ENCODE results near the gene NDUFV2.
"Not testable (repeated sequence)": the region's sequence is repeated elsewhere in the genome, so short reads cannot be mapped to it uniquely, and the experiment has no call there.

The NDUFV2 gene

DNA sequence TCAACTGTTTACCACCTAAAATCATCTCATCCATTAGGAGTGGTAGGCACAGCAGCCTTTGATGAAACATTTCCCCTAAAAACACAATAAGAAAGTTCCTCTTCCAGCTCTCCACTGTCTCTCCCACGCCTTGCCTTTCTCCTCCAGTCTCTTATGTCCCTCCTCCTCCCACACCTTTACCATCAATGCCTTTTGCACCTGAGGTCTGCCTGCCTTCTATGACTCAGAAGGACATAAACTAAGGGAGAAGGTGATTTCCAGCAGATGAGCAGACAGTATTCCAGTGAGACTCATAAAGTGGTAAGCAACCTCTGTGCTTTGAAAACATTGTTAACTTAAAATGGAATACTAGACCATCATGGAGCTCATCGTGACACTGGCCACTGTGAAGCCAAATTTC, 34.2 kb upstream of the NDUFV2 start:
- Histone ChIP-seq H3K36me3 (ENCODE audit: control insufficient read depth in 2 of 2, insufficient read depth in 2 of 2, low read length in 2 of 2) (no peaks in the 10 kb centered on the region), H3K4me3 (ENCODE audit: low read length in 2 of 2) (no peak overlapping the region), H3K27ac (ENCODE audit: low read length) (no peak overlapping the region), H3K27me3 (ENCODE audit: control insufficient read depth in 1 of 2, insufficient read depth in 2 of 2, low read length in 2 of 2) (no peaks in the 10 kb centered on the region), H3K9ac (ENCODE audit: low read length in 2 of 2) (no peak overlapping the region), H3K9me3 (ENCODE audit: control insufficient read depth in 2 of 2, low read length in 2 of 2) (no peaks in the 10 kb centered on the region), H3K4me1 (ENCODE audit: control insufficient read depth, insufficient read depth, low read length) (peaks cover 4% of the 10 kb centered on the region)

DNA sequence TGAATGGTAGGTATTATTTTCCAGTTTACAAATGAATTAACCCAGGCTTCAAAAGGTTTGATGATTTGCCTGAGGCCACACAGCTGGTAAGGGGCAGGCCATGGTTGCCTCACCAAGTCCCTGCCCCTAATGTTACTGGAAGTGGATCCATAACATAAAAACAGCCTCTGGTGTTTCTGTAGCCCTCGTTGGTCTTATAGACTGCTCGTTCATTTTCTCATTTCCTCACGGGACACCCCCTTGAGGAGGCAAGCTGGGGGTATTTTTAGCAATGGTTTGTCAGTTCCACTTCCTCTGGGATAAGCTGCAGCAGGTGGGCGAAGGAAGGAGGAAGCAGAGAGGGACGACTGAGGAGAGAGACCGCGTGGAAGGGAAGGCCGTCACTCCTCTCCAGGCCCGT, 32.9 kb upstream of the NDUFV2 start:
- H3K27ac ChIP-seq (ENCODE audit: low read length), result no peak overlapping the region
- no peak overlapping the region for H3K4me3 ChIP-seq (ENCODE audit: low read length in 2 of 2)
- H3K27me3 ChIP-seq (ENCODE audit: control insufficient read depth in 1 of 2, insufficient read depth in 2 of 2, low read length in 2 of 2), result no peaks in the 10 kb centered on the region
- peaks cover 4% of the 10 kb centered on the region for H3K4me1 ChIP-seq (ENCODE audit: control insufficient read depth, insufficient read depth, low read length)
- H3K9ac ChIP-seq (ENCODE audit: low read length in 2 of 2), result peak overlapping the region; percentile 15 to 21
- H3K9me3 ChIP-seq (ENCODE audit: control insufficient read depth in 2 of 2, low read length in 2 of 2), result no peaks in the 10 kb centered on the region
- H3K36me3 ChIP-seq (ENCODE audit: control insufficient read depth in 2 of 2, insufficient read depth in 2 of 2, low read length in 2 of 2), result no peaks in the 10 kb centered on the region

DNA sequence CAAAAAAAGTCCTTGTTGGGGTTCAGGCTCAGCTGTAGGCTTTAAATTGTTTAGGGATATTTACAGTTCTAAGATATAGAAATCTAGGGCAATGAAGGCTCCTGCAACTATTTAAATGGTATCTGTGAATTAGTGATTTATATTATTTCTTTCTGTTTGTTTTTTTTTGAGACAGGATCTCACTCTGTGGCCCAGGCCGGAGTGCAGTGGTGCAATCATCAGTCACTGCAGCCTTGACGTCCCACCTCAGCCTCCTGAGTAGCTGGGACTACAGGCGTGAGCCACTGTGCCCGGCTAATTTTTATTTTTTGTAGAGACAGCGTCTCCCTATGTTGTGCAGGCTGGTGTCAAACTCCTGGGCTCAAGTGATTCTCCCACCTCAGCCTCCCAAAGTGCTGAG, 32.3 kb upstream of the NDUFV2 start:
- Histone ChIP-seq H3K36me3 (ENCODE audit: control insufficient read depth in 2 of 2, insufficient read depth in 2 of 2, low read length in 2 of 2) (no peaks in the 10 kb centered on the region), H3K27ac (ENCODE audit: low read length) (no peak overlapping the region)

DNA sequence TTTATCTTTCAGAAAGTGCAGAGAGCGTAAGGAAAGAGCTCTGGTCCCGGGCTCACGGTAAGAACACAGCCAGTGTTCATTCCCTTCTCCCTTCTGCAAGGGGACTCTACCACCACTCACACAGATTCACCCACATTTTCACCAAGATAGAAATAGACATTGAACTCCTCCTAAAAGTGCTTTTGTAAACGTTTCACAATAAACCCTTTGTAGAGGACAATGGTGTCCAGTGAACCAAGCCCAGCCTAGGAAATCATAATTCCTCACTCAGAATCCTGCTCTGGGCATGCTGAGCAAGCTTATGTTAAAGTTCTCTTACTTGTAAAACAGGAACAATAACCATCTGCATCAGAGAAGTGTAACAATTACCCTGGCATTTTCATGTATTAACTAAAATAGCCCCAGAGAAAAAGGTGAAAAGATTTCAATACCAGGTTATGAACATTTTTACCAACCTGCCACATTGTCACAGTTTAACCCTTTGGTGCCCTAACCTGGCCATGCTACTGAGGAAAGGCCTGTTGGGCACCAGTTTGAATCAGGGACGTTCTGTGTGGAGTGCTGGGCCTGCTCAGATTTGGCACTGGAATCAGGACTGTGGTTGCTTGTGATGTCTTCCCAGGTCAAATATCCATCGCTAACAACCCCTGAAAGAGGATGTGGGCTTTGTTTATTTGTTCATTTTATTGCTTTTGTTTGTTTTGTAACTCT, 22.5 kb upstream of the NDUFV2 start:
- H3K9ac ChIP-seq (ENCODE audit: low read length in 2 of 2), result no peak overlapping the region
- H3K4me1 ChIP-seq (ENCODE audit: control insufficient read depth, insufficient read depth, low read length), result no peaks in the 10 kb centered on the region
- H3K9me3 ChIP-seq (ENCODE audit: control insufficient read depth in 2 of 2, low read length in 2 of 2), result no peaks in the 10 kb centered on the region
- no peaks in the 10 kb centered on the region for H3K36me3 ChIP-seq (ENCODE audit: control insufficient read depth in 2 of 2, insufficient read depth in 2 of 2, low read length in 2 of 2)
- no peaks in the 10 kb centered on the region for H3K27me3 ChIP-seq (ENCODE audit: control insufficient read depth in 1 of 2, insufficient read depth in 2 of 2, low read length in 2 of 2)
- no peak overlapping the region for H3K4me3 ChIP-seq (ENCODE audit: low read length in 2 of 2)
- no peak overlapping the region for H3K27ac ChIP-seq (ENCODE audit: low read length)

More for the DNA sequence above, 32.3 kb upstream of the NDUFV2 start:
- no peak overlapping the region for H3K4me3 ChIP-seq (ENCODE audit: low read length in 2 of 2)
- no peaks in the 10 kb centered on the region for H3K27me3 ChIP-seq (ENCODE audit: control insufficient read depth in 1 of 2, insufficient read depth in 2 of 2, low read length in 2 of 2)
- no peaks in the 10 kb centered on the region for H3K9me3 ChIP-seq (ENCODE audit: control insufficient read depth in 2 of 2, low read length in 2 of 2)
- H3K9ac ChIP-seq (ENCODE audit: low read length in 2 of 2), result peak overlapping the region in 1 of 2 donors; percentile 21
- H3K4me1 ChIP-seq (ENCODE audit: control insufficient read depth, insufficient read depth, low read length), result peaks cover 4% of the 10 kb centered on the region

DNA sequence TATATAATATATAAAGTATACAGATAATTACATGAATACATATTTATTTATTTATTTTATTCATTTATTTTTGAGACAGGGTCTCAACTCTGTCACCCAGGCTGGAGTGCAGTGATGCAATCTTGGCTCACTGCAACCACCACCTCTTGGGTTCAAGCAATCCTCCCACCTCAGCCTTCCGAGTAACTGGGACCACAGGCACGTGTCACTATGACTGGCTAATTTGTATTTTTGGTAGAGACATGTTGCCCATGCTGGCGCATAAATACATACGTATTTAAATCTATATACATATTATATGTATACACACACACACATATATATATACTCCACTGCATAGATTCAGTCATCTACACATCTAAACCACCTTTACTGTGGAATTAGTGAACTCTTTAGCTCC, 20.6 kb upstream of the NDUFV2 start:
- H3K4me3 ChIP-seq (ENCODE audit: low read length in 2 of 2), result no peak overlapping the region
- H3K36me3 ChIP-seq (ENCODE audit: control insufficient read depth in 2 of 2, insufficient read depth in 2 of 2, low read length in 2 of 2), result no peaks in the 10 kb centered on the region
- H3K9me3 ChIP-seq (ENCODE audit: control insufficient read depth in 2 of 2, low read length in 2 of 2), result no peaks in the 10 kb centered on the region
- H3K9ac ChIP-seq (ENCODE audit: low read length in 2 of 2), result no peak overlapping the region
- H3K27me3 ChIP-seq (ENCODE audit: control insufficient read depth in 1 of 2, insufficient read depth in 2 of 2, low read length in 2 of 2), result no peaks in the 10 kb centered on the region
- no peaks in the 10 kb centered on the region for H3K4me1 ChIP-seq (ENCODE audit: control insufficient read depth, insufficient read depth, low read length)
- H3K27ac ChIP-seq (ENCODE audit: low read length), result no peak overlapping the region

DNA sequence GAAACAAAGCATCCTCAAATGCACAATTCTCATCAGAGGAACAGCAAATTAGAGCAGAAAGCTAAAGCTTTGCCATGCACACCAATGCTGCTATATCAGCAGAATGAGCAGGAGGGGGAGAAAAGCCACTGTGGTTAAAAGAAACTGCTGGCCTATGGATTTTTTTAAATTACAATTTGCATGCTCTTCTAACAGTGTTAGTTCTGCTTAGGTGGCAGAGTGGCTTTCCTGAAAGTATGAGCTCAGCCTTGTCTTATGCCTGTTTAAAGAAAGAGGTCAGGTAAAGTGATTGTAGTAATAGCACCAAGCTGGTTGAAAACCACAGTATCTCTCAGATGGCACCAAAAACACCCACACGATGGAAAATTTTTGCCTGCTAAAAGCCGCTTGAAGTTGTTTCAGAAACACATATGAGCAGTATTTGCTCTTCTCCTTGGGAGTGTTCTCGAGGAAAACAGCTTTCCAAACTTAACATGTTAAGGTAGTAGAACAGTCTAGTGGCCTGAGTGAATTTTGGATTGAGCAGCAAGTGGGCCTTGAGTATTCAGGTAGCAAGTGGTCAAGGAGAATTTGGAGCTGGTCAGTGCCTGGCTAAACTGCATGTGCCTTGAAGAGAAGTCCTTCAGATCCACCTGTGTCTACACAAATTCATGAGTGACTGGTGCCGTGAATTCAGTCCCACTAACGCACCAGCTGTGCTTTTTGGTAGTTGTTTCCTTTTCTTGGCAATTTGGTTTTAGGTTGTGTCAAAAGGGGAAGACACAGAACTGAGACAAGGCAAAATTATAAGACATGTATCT, 19.6 kb upstream of the NDUFV2 start:
- Histone ChIP-seq H3K27ac (ENCODE audit: low read length) (no peak overlapping the region), H3K4me1 (ENCODE audit: control insufficient read depth, insufficient read depth, low read length) (no peaks in the 10 kb centered on the region), H3K9me3 (ENCODE audit: control insufficient read depth in 2 of 2, low read length in 2 of 2) (no peaks in the 10 kb centered on the region), H3K4me3 (ENCODE audit: low read length in 2 of 2) (no peak overlapping the region), H3K27me3 (ENCODE audit: control insufficient read depth in 1 of 2, insufficient read depth in 2 of 2, low read length in 2 of 2) (no peaks in the 10 kb centered on the region), H3K36me3 (ENCODE audit: control insufficient read depth in 2 of 2, insufficient read depth in 2 of 2, low read length in 2 of 2) (no peaks in the 10 kb centered on the region), H3K9ac (ENCODE audit: low read length in 2 of 2) (no peak overlapping the region)

DNA sequence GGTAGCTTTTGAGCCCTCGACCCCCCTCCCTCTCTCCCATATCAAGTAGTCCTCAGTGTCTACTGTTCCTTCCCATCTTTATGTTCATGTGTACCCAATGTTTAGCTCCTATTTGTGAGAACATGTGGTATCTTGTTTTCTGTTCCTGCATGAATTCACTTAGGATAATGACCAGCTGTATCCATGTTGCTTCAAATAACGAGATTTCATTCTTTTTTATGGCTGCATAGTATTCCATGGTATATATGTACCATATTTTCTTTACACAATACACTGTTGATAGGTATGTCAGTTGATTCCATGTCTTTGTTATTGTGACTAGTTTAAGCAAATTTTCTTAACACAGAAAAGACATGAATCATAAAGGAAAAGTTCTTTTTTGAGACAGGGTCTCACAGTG, 16.5 kb upstream of the NDUFV2 start:
- H3K4me1 ChIP-seq (ENCODE audit: control insufficient read depth, insufficient read depth, low read length), result no peaks in the 10 kb centered on the region
- no peaks in the 10 kb centered on the region for H3K27me3 ChIP-seq (ENCODE audit: control insufficient read depth in 1 of 2, insufficient read depth in 2 of 2, low read length in 2 of 2)
- H3K4me3 ChIP-seq (ENCODE audit: low read length in 2 of 2), result no peak overlapping the region
- H3K36me3 ChIP-seq (ENCODE audit: control insufficient read depth in 2 of 2, insufficient read depth in 2 of 2, low read length in 2 of 2), result no peaks in the 10 kb centered on the region
- H3K9me3 ChIP-seq (ENCODE audit: control insufficient read depth in 2 of 2, low read length in 2 of 2), result no peaks in the 10 kb centered on the region
- H3K9ac ChIP-seq (ENCODE audit: low read length in 2 of 2), result no peak overlapping the region
- H3K27ac ChIP-seq (ENCODE audit: low read length), result no peak overlapping the region

DNA sequence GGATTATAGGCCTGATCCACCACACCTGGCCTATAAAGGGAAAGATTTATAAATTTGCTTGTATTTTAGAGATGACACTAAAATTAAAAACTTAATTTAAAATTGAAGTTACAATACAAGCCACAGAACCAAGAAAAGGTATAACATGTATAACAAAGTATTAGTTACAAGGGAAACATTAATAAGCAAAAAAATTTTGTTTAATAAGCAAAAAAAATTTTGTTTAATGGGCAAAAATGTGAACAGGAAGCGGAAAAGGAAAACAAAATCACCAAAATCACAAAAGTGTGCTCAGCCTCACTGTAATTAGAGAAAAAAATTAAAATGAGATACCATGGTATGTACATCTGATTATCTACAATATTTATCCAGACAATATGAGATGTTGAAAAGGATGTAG, 15.9 kb upstream of the NDUFV2 start:
- Histone ChIP-seq H3K9ac (ENCODE audit: low read length in 2 of 2) (no peak overlapping the region), H3K4me3 (ENCODE audit: low read length in 2 of 2) (no peak overlapping the region), H3K36me3 (ENCODE audit: control insufficient read depth in 2 of 2, insufficient read depth in 2 of 2, low read length in 2 of 2) (no peaks in the 10 kb centered on the region), H3K4me1 (ENCODE audit: control insufficient read depth, insufficient read depth, low read length) (no peaks in the 10 kb centered on the region), H3K9me3 (ENCODE audit: control insufficient read depth in 2 of 2, low read length in 2 of 2) (no peaks in the 10 kb centered on the region), H3K27me3 (ENCODE audit: control insufficient read depth in 1 of 2, insufficient read depth in 2 of 2, low read length in 2 of 2) (no peaks in the 10 kb centered on the region), H3K27ac (ENCODE audit: low read length) (no peak overlapping the region)

DNA sequence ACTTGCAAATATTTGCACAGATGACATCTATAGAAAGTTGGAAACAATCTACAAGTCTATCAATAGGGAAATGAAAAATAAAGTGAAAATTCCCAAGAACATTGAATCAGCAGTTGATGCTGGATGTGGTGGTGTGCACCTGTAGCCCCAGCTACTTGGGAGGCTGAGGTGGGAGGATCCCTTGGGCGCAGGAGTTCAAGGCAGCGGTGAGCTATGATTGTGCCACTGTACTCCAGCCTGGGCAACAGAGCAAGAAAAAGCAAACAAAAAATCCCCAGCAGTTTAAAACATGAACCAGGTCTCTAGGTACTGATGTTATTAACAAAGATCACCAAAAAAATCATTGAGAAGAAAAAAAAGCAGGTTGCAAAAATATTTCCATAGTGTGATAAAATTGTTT, 15.4 kb upstream of the NDUFV2 start:
- Histone ChIP-seq H3K27ac (ENCODE audit: low read length) (no peak overlapping the region), H3K9ac (ENCODE audit: low read length in 2 of 2) (no peak overlapping the region), H3K9me3 (ENCODE audit: control insufficient read depth in 2 of 2, low read length in 2 of 2) (no peaks in the 10 kb centered on the region), H3K27me3 (ENCODE audit: control insufficient read depth in 1 of 2, insufficient read depth in 2 of 2, low read length in 2 of 2) (no peaks in the 10 kb centered on the region), H3K4me1 (ENCODE audit: control insufficient read depth, insufficient read depth, low read length) (no peaks in the 10 kb centered on the region), H3K4me3 (ENCODE audit: low read length in 2 of 2) (no peak overlapping the region), H3K36me3 (ENCODE audit: control insufficient read depth in 2 of 2, insufficient read depth in 2 of 2, low read length in 2 of 2) (no peaks in the 10 kb centered on the region)

DNA sequence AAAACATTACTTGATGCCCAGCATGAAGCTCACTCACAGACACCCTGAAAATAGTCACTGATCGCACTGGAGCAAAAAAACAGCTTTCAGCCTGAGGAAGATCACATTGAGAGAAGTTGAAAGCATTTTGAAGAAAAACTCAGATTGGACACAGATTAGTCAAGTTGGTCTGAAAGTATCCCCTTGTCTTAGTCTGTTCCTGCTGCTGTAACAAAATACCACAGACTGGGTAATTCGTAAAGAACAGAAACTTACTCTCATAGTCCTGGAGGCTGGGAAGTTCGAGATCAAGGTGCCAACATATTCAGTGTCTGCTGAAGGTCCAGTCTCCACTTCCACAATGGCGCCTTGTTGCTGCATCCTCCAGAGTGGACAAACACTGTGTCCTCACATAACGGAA, 14.2 kb upstream of the NDUFV2 start:
- Histone ChIP-seq H3K9me3 (ENCODE audit: control insufficient read depth in 2 of 2, low read length in 2 of 2) (no peaks in the 10 kb centered on the region), H3K27ac (ENCODE audit: low read length) (no peak overlapping the region), H3K9ac (ENCODE audit: low read length in 2 of 2) (no peak overlapping the region), H3K36me3 (ENCODE audit: control insufficient read depth in 2 of 2, insufficient read depth in 2 of 2, low read length in 2 of 2) (no peaks in the 10 kb centered on the region), H3K4me1 (ENCODE audit: control insufficient read depth, insufficient read depth, low read length) (no peaks in the 10 kb centered on the region), H3K4me3 (ENCODE audit: low read length in 2 of 2) (no peak overlapping the region), H3K27me3 (ENCODE audit: control insufficient read depth in 1 of 2, insufficient read depth in 2 of 2, low read length in 2 of 2) (no peaks in the 10 kb centered on the region)

DNA sequence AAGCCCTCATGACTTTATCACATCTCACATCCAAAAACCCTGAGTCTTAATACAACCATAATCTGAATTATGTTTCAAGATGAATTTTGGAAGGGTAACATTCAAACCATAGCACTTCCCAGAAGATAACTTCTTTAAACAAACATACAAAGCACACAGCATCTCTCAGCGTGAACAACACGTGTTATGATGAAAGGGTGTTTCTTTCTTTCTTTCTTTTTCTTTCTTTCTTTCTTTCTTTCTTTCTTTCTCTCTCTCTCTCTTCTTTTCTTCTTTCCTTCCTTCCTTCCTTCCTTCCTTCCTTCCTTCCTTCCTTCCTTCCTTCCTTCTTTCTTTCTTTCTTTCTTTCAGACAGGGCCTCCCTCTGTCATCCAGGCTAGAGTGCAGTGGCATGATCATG, 13.8 kb upstream of the NDUFV2 start:
- not testable (repeated sequence) for H3K9ac ChIP-seq (ENCODE audit: low read length in 2 of 2); H3K27me3 ChIP-seq (ENCODE audit: control insufficient read depth in 1 of 2, insufficient read depth in 2 of 2, low read length in 2 of 2); H3K4me3 ChIP-seq (ENCODE audit: low read length in 2 of 2); H3K36me3 ChIP-seq (ENCODE audit: control insufficient read depth in 2 of 2, insufficient read depth in 2 of 2, low read length in 2 of 2); H3K4me1 ChIP-seq (ENCODE audit: control insufficient read depth, insufficient read depth, low read length); H3K9me3 ChIP-seq (ENCODE audit: control insufficient read depth in 2 of 2, low read length in 2 of 2); H3K27ac ChIP-seq (ENCODE audit: low read length)

Data from stomach smooth muscle (tissue), 2 donors.